Activated T-cell treated with anti-CD3 and anti-CD28 coated beads, Interleukin-2, amount 50 U/mL, for 24 hours (primary cell): ENCODE measurements around the gene OR1N1.

Experiments used
- DNase-seq: peaks from one replicate; pipeline ENCODE4 v3.0.0-alpha.2; 2020
- H3K27ac Mint-ChIP-seq: 2 replicates; pipeline ENCODE4 v1.8.0; 2020; ENCODE audit warnings: mild to moderate bottlenecking, mixed read lengths
- H3K27me3 Mint-ChIP-seq: 2 replicates; pipeline ENCODE4 v1.8.0; 2020; ENCODE audit warnings: mixed read lengths
- H3K36me3 Mint-ChIP-seq: 2 replicates; pipeline ENCODE4 v1.8.0; 2020; ENCODE audit warnings: low read depth, mixed read lengths
- H3K4me1 Mint-ChIP-seq: 2 replicates; pipeline ENCODE4 v1.8.0; 2020; ENCODE audit warnings: low read depth, mixed read lengths
- H3K4me3 Mint-ChIP-seq: 2 replicates; pipeline ENCODE4 v1.8.0; 2020; ENCODE audit warnings: mild to moderate bottlenecking, moderate library complexity, mixed read lengths
- H3K9me3 Mint-ChIP-seq: 2 replicates; pipeline ENCODE4 v1.8.0; 2020; ENCODE audit warnings: mixed read lengths

The OR1N1 gene

GRCh38 chr9:122510502-122510901 lies 16.6 kb downstream of the OR1N1 start, which contains the start of gene OR1J2:
Gene OR1J2 (plus strand): TSS chr9:122510802. CDS start chr9:122510802, 0 bp downstream.
- H3K36me3 Mint-ChIP-seq, result no peaks in the 10 kb centered on the region
- no peak for DNase-seq
- peaks cover 34% of the 10 kb centered on the region for H3K27me3 Mint-ChIP-seq
- H3K9me3 Mint-ChIP-seq, result no peaks in the 10 kb centered on the region
- H3K4me1 Mint-ChIP-seq, result no peaks in the 10 kb centered on the region
- H3K4me3 Mint-ChIP-seq, result no peak within 1 kb of the TSS
- no peak within 1 kb of the TSS for H3K27ac Mint-ChIP-seq

GRCh38 chr9:122506964-122507363 lies 20.1 kb downstream of the OR1N1 start:
- Mint-ChIP-seq H3K9me3 (no peaks in the 10 kb centered on the region), H3K36me3 (no peaks in the 10 kb centered on the region), H3K27ac (no peak overlapping the region), H3K4me3 (no peak overlapping the region), H3K27me3 (peaks cover 31% of the 10 kb centered on the region), H3K4me1 (no peaks in the 10 kb centered on the region)
- no peak for DNase-seq

- H3K4me1 Mint-ChIP-seq, result no peaks in the 10 kb centered on the region
- DNase-seq, result no peak
- H3K27ac Mint-ChIP-seq, result no peak overlapping the region
- H3K9me3 Mint-ChIP-seq, result peaks cover 6% of the 10 kb centered on the region
- peaks cover 51% of the 10 kb centered on the region for H3K27me3 Mint-ChIP-seq
- H3K36me3 Mint-ChIP-seq, result no peaks in the 10 kb centered on the region
- H3K4me3 Mint-ChIP-seq, result no peak overlapping the region
Observed at GRCh38 chr9:122498883-122499288, 28.2 kb downstream of the OR1N1 start.

- H3K9me3 Mint-ChIP-seq, result no peaks in the 10 kb centered on the region
- H3K27ac Mint-ChIP-seq, result no peak overlapping the region
- no peaks in the 10 kb centered on the region for H3K36me3 Mint-ChIP-seq
- peaks cover 2% of the 10 kb centered on the region for H3K4me1 Mint-ChIP-seq
- DNase-seq, result no peak
- no peak overlapping the region for H3K4me3 Mint-ChIP-seq
- peaks cover 33% of the 10 kb centered on the region for H3K27me3 Mint-ChIP-seq
Observed at GRCh38 chr9:122479062-122479461, 48.0 kb downstream of the OR1N1 start.

GRCh38 chr9:122477826-122478225 lies 49.3 kb downstream of the OR1N1 start, which contains the start of gene OR1J1:
Gene OR1J1 (minus strand): TSS chr9:122477926. CDS start chr9:122477926, 0 bp downstream.
- H3K36me3 Mint-ChIP-seq, result no peaks in the 10 kb centered on the region
- H3K4me1 Mint-ChIP-seq, result peaks cover 2% of the 10 kb centered on the region
- DNase-seq, result no peak
- no peaks in the 10 kb centered on the region for H3K9me3 Mint-ChIP-seq
- no peak within 1 kb of the TSS for H3K27ac Mint-ChIP-seq
- H3K4me3 Mint-ChIP-seq, result no peak within 1 kb of the TSS
- peaks cover 40% of the 10 kb centered on the region for H3K27me3 Mint-ChIP-seq

GRCh38 chr9:122477346-122477745 lies 49.7 kb downstream of the OR1N1 start:
- DNase-seq, result no peak
- H3K27me3 Mint-ChIP-seq, result peaks cover 40% of the 10 kb centered on the region
- H3K4me3 Mint-ChIP-seq, result no peak overlapping the region
- no peaks in the 10 kb centered on the region for H3K9me3 Mint-ChIP-seq
- H3K4me1 Mint-ChIP-seq, result peaks cover 2% of the 10 kb centered on the region
- H3K27ac Mint-ChIP-seq, result no peak overlapping the region
- H3K36me3 Mint-ChIP-seq, result no peaks in the 10 kb centered on the region
